Measurements from ENCODE around the gene RAPGEF1. TPM values are rescaled to one million over a fixed set of nuclear protein-coding genes. Genes with fewer than 3 reads are reported as not detected.

RAPGEF1 gene
- total and polyA plus RNA-seq, 12 donors, result 39.6 to 135 (median 111) TPM

DNA sequence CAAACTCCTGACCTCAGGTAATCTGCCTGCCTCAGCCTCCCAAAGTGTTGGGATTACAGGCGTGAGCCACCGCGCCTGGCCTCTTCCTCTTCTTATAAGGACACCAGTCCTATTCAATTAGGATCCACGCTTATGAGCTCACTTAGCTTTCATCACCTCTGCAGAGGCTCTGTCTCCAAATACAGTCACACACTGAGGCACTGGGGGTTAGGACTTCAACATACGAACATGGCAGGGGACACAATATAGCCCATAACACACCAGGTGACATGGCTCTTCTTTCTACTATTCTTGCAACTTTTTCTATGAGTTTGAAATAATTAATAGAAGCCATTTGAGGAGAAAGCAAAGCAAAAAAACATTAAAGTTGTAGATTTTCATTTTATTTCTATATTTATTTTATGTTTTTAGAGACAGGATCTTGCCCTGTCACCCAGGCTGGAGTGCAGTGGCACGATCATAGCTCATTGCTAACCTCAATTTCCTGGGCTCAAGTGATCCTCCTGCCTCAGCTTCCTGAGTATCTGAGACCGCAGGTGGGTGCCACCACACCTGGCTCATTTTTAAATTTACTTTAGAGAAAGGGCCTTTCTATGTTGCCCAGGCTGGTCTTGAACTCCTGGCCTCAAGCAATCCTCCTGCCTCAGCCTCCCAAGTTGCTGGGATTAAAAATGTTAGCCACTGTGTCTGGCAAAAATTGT lies 200.5 kb downstream of the RAPGEF1 start:
- ATAC-seq (no peak), DNase-seq (no peak)
- Histone ChIP-seq H3K27ac (no peak overlapping the region), H3K4me3 (no peak overlapping the region), H3K4me1 (no peaks in the 10 kb centered on the region), H3K9me3 (peaks cover 0 to 27% (median 19%) of the 10 kb centered on the region in 11 donors), H3K27me3 (peaks cover 0 to 7% (median 0%) of the 10 kb centered on the region in 7 donors), H3K36me3 (no peaks in the 10 kb centered on the region)
- intact Hi-C loops (cut with DNase I), result no loop called here
- TF ChIP-seq, protein P1, sequence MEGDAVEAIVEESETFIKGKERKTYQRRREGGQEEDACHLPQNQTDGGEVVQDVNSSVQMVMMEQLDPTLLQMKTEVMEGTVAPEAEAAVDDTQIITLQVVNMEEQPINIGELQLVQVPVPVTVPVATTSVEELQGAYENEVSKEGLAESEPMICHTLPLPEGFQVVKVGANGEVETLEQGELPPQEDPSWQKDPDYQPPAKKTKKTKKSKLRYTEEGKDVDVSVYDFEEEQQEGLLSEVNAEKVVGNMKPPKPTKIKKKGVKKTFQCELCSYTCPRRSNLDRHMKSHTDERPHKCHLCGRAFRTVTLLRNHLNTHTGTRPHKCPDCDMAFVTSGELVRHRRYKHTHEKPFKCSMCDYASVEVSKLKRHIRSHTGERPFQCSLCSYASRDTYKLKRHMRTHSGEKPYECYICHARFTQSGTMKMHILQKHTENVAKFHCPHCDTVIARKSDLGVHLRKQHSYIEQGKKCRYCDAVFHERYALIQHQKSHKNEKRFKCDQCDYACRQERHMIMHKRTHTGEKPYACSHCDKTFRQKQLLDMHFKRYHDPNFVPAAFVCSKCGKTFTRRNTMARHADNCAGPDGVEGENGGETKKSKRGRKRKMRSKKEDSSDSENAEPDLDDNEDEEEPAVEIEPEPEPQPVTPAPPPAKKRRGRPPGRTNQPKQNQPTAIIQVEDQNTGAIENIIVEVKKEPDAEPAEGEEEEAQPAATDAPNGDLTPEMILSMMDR (IDR thresholded peaks at IDR 0.05), result no peak
- WGBS, 2 donors, result 85 to 86% methylated on average over 7 of the region's 7 CpGs

DNA sequence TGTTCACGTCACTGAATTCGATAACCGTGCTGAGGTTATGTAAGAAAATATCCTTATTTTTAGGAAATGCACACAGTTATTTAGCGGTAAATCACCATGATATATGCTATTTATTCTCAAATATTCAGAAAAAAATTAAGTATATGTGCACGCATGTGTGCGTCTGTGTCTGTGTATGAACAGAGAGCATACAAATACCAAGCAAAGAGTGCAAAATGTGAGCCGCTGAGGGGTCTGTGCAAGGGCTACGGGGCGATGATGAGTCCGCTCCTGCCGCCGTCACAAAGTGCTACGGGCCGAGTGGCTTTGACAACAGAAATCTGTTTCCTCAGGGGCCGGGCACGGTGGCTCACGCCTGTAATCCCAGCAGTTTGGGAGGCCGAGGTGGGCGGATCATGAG lies 201.9 kb downstream of the RAPGEF1 start:
- H3K4me3 ChIP-seq, result no peak overlapping the region
- no peak for DNase-seq
- no peak for ATAC-seq
- no peak overlapping the region for H3K27ac ChIP-seq
- TF ChIP-seq, protein P1 (IDR thresholded peaks at IDR 0.05), result no peak
- no peaks in the 10 kb centered on the region for H3K4me1 ChIP-seq
- 96% methylated on average over 19 of the region's 19 CpGs for WGBS, 2 donors
- H3K9me3 ChIP-seq, result peaks cover 0 to 12% (median 8%) of the 10 kb centered on the region in 11 donors
- no peaks in the 10 kb centered on the region for H3K27me3 ChIP-seq
- intact Hi-C loops (cut with DNase I), result no loop called here
- no peaks in the 10 kb centered on the region for H3K36me3 ChIP-seq

DNA sequence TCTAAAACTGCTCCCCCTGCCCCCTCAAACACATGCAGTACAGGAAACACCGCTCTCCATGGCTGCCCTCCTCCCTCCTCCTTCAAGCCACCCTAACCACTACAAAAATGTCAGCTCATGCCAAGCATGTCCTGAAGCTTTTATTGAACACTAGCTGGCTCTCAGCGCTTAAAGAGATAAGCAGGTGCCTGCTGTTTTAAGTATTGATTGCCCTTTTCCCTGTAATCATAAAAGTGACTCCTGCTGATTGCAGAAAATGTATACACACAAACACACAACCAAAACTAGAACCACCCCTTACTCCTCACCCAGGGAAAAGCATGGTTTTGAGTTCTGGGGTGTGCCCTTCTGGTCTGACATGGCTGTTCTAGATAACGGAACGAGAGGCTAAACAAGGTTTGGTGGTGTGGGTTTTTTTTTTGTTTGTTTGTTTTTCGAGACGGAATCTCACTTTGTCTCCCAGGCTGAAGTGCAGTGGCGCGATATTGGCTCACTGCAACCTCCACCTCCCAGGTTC lies 205.1 kb downstream of the RAPGEF1 start:
- peaks cover 0 to 4% (median 0%) of the 10 kb centered on the region in 9 donors for H3K36me3 ChIP-seq
- no peaks in the 10 kb centered on the region for H3K9me3 ChIP-seq
- H3K4me1 ChIP-seq, result peaks cover 7 to 15% (median 13%) of the 10 kb centered on the region in 9 donors
- WGBS, 2 donors, result 47 to 51% methylated on average over 8 of the region's 8 CpGs
- no peak overlapping the region for H3K4me3 ChIP-seq
- H3K27ac ChIP-seq, result no peak overlapping the region
- no peaks in the 10 kb centered on the region for H3K27me3 ChIP-seq
- intact Hi-C loops (cut with DNase I), result no loop called here
- TF ChIP-seq, protein P1 (IDR thresholded peaks at IDR 0.05), result no peak
- DNase-seq (no peak), ATAC-seq (no peak)

DNA sequence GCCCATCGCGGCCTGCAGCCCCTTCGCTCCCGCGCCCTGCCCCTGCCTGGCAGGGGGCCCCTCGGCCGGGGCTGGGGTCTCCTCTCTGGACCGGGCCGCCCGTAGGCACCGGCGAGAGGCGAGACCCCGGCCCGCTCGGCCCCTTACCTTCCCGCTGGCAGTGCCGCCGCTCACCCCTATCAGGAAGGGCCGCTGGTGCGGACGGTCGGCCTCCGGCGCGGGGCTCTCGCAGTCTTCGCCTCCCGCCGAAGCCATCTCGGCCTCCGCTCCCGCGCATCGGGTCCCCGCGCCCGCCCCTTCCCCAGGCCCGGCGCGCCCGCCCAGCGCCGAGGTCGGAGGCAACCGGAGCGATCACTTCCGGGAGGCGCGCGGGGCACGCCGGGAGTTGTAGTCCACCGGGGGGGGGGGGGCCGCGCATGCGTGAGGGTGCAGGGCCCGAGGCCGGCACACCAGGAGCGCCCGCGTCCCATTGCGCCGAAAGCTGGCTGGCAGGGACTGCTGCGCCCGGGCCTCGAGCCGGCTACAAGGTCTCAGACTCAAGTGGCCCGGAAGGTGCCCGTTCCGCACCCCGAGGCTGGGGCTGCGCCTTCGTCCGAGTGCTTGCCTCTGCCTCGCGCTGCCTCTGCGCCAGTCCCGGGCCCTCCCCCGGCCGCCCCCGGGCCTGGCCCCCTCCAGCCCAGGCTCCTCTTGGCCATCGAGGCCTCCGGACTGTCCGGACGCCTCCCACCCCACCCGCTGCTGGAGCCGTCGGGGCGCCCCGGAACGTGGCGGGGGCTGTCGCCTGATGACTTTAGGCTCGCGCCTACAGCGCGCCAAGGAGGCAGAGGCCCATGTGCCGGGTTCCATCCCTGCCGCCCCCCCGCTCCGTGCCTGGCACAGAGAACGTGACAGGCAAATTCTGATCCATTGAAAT lies 208.7 kb downstream of the RAPGEF1 start, which contains the start of gene UCK1:
TSS of gene UCK1 (minus strand) at position 344 of the 913 bp plus-strand sequence. CDS start at position 255, 89 bp downstream.
- H3K36me3 ChIP-seq, result peaks cover 0 to 40% (median 25%) of the 10 kb centered on the region in 9 donors
- H3K4me1 ChIP-seq, result peaks cover 7 to 19% (median 14%) of the 10 kb centered on the region in 9 donors
- H3K27ac ChIP-seq, result peak within 1 kb of the TSS; percentile 44 to 94 (median 88)
- no peaks in the 10 kb centered on the region for H3K9me3 ChIP-seq
- intact Hi-C loops (cut with DNase I), result no loop called here
- 8 to 12% methylated on average over 76 to 103 of the region's 103 CpGs for WGBS, 2 donors
- H3K4me3 ChIP-seq, result peak within 1 kb of the TSS; percentile 73 to 100 (median 92)
- ATAC-seq (peak; percentile 95 to 99 (median 98)), DNase-seq (peak; percentile 79 to 85)
- TF ChIP-seq, protein P1 (IDR thresholded peaks at IDR 0.05), result no peak
- no peaks in the 10 kb centered on the region for H3K27me3 ChIP-seq
